GM12878 (cell line): ENCODE measurements around the gene DHX38. TPM values are rescaled to one million over a fixed set of nuclear protein-coding genes. Genes with fewer than 3 reads are reported as not detected.

Source experiments
- ATAC-seq: fragments of 200-7000 bp; cut with Tn5 transposase; 3 replicates; pipeline ENCODE4 v1.9.1; 2020; ENCODE audit warnings: mild to moderate bottlenecking, moderate library complexity
- BruUV-seq: library from RNA; stranded (reverse); fragments of 400-500 nt; replicated peaks from 2 replicates; lab custom pipeline; 2021; lab: Mats Ljungman, UMichigan
- CTCF ChIA-PET: fragments of 300-600 bp; sonication (Branson Sonifier 250); formaldehyde crosslinking; extraction: SDS; loops from one replicate; lab custom pipeline; 2021; ENCODE audit warnings: inconsistent platforms; lab: Yijun Ruan, JAX
- POLR2A ChIA-PET: fragments of 350-600 bp; formaldehyde crosslinking; extraction: SDS; loops from one replicate; lab custom pipeline; 2021; ENCODE audit warnings: inconsistent platforms; lab: Charles Lee
- RAD21 ChIA-PET: fragments of 300-600 bp; sonication (Branson Sonifier 250); formaldehyde crosslinking; loops from one replicate; lab custom pipeline; 2023; ENCODE audit warnings: antibody characterized with exemption; ENCODE audit not compliant: unreplicated experiment; lab: Charles Lee
- SMC1A ChIA-PET: fragments of 300-600 bp; sonication (Branson Sonifier 250); formaldehyde crosslinking; loops from one replicate; lab custom pipeline; 2023; ENCODE audit not compliant: unreplicated experiment, uncharacterized antibody; lab: Charles Lee
- DNase-seq: peaks from one replicate; pipeline ENCODE4 v3.0.0-alpha.2; 2011; ENCODE audit warnings: low read depth, low spot score
- FAIRE-seq: peaks from 3 replicates; lab custom pipeline; 2011; peaks lifted over from hg19 to GRCh38; lab: Jason Lieb, UNC
- H2AFZ ChIP-seq: 2 replicates; pipeline ENCODE4 v1.6.0; 2011; ENCODE audit warnings: low read depth, low read length, control low read depth; ENCODE audit not compliant: control insufficient read depth
- H3K27ac ChIP-seq: 2 replicates; pipeline ENCODE4 v1.5.1; 2011; ENCODE audit warnings: control low read depth; ENCODE audit not compliant: control insufficient read depth, insufficient read depth
- H3K27me3 ChIP-seq, 2 experiments: replicated peaks in 1 of 2; 2 replicates each; pipeline versions ENCODE4 v1.6.0 to v1.6.1; 2011; ENCODE audit warnings: low read length in 1 of 2; ENCODE audit not compliant: control insufficient read depth in 2 of 2, insufficient read depth in 2 of 2
- H3K36me3 ChIP-seq, 2 experiments: 2 replicates each; pipeline ENCODE4 v1.5.1; 2011; ENCODE audit warnings: low read length in 1 of 2; ENCODE audit not compliant: control insufficient read depth in 2 of 2, insufficient read depth in 2 of 2
- H3K4me1 ChIP-seq: 2 replicates; pipeline ENCODE4 v1.6.1; 2011; ENCODE audit warnings: mild to moderate bottlenecking, low read length, moderate library complexity, mixed read lengths; ENCODE audit not compliant: control insufficient read depth, insufficient read depth
- H3K4me2 ChIP-seq: 2 replicates; pipeline ENCODE4 v1.6.0; 2011; ENCODE audit warnings: control low read depth; ENCODE audit not compliant: control insufficient read depth, insufficient read depth
- H3K4me3 ChIP-seq: fragments of 200-600 bp; sonication (generic); 2 replicates; pipeline ENCODE4 v1.5.1; 2016
- H3K79me2 ChIP-seq: 2 replicates; pipeline ENCODE4 v1.6.0; 2011; ENCODE audit warnings: low read length; ENCODE audit not compliant: control insufficient read depth, insufficient read depth
- H3K9ac ChIP-seq: 2 replicates; pipeline ENCODE4 v1.8.0; 2011; ENCODE audit warnings: low read length, control low read depth, mixed read lengths; ENCODE audit not compliant: control insufficient read depth, insufficient read depth
- H3K9me3 ChIP-seq: replicated peaks from 3 replicates; pipeline ENCODE4 v1.5.1; 2011; ENCODE audit warnings: mild to moderate bottlenecking, low read length; ENCODE audit not compliant: control insufficient read depth, insufficient read depth
- H4K20me1 ChIP-seq: 2 replicates; pipeline ENCODE4 v1.6.0; 2011; ENCODE audit not compliant: control insufficient read depth, insufficient read depth
- CHD1 ChIP-seq: IDR thresholded peaks from 2 replicates; pipeline ENCODE4 v1.6.1; 2012; ENCODE audit warnings: low read depth, low read length, improper control_type of control experiment
- CTCF ChIP-seq, 3 experiments: IDR thresholded peaks in 2 of 3; conservative IDR thresholded peaks in 1 of 3; 2 replicates each; pipeline ENCODE4 v1.5.1; 2011; ENCODE audit warnings: low read depth in 3 of 3, low read length in 3 of 3, mild to moderate bottlenecking in 3 of 3, control low read depth in 2 of 3, moderate library complexity in 2 of 3, inconsistent platforms in 1 of 3, mixed read lengths in 1 of 3; ENCODE audit not compliant: control insufficient read depth in 2 of 3, insufficient read depth in 1 of 3; ENCODE audit errors: extremely low read depth in 1 of 3
- EED ChIP-seq: sonication (generic); IDR thresholded peaks from 2 replicates; pipeline ENCODE4 v1.6.1; 2016; ENCODE audit warnings: antibody characterized with exemption, low read depth
- HDGF ChIP-seq: fragments of 450-650 bp; IDR thresholded peaks from 2 replicates; pipeline ENCODE4 v1.6.1; 2016; ENCODE audit warnings: antibody characterized with exemption
- IKZF2 ChIP-seq, 2 experiments: fragments of 450-650 bp; IDR thresholded peaks; 2 replicates each; pipeline ENCODE4 v1.6.1; 2017; ENCODE audit warnings: mild to moderate bottlenecking in 2 of 2, moderate library complexity in 2 of 2
- MEF2B ChIP-seq: fragments of 450-650 bp; IDR thresholded peaks from 2 replicates; pipeline ENCODE4 v1.6.1; 2018; ENCODE audit warnings: mild to moderate bottlenecking, moderate library complexity; ENCODE audit not compliant: partially characterized antibody, poor library complexity, severe bottlenecking
- MTA3 ChIP-seq: IDR thresholded peaks from 2 replicates; pipeline ENCODE4 v1.6.1; 2012; ENCODE audit warnings: low read length, inconsistent platforms, borderline replicate concordance
- RAD21 ChIP-seq: IDR thresholded peaks from 2 replicates; pipeline ENCODE4 v1.6.1; 2011; ENCODE audit warnings: mild to moderate bottlenecking, low read depth, low read length, moderate library complexity; ENCODE audit not compliant: insufficient read depth
- RAD51 ChIP-seq: fragments of 450-650 bp; IDR thresholded peaks from 2 replicates; pipeline ENCODE4 v1.6.1; 2016; ENCODE audit warnings: moderate library complexity, mild to moderate bottlenecking, inconsistent platforms
- RFX5 ChIP-seq: IDR thresholded peaks from 2 replicates; pipeline ENCODE4 v1.6.1; 2011; ENCODE audit warnings: low read depth, low read length, improper control_type of control experiment
- RUNX3 ChIP-seq: IDR thresholded peaks from 2 replicates; pipeline ENCODE4 v1.6.1; 2012; ENCODE audit warnings: low read length, inconsistent platforms
- YBX1 ChIP-seq: fragments of 450-650 bp; IDR thresholded peaks from 2 replicates; pipeline ENCODE4 v1.6.1; 2016; ENCODE audit warnings: antibody characterized with exemption
- YY1 ChIP-seq: IDR thresholded peaks from 2 replicates; pipeline ENCODE4 v1.6.1; 2011; ENCODE audit warnings: low read depth, mild to moderate bottlenecking, low read length
- WGBS: methylation state at CpG from one replicate; pipeline ENCODE4 v1.1.6; 2016; ENCODE audit warnings: low lambda C conversion rate; ENCODE audit not compliant: insufficient replicate concordance, insufficient coverage; ENCODE audit errors: missing lambda C conversion rate; 5-methylcytosine and 5-hydroxymethylcytosine counted together
- in situ Hi-C: fragments of 300-500 bp; cut with MboI; formaldehyde crosslinking; loops from 9 replicates; pipeline ENCODE4 v1.14.3; 2018; ENCODE audit warnings: mixed read lengths
- intact Hi-C: fragments of 100-400 bp; cut with micrococcal nuclease; formaldehyde crosslinking; loops from one replicate; pipeline ENCODE4 v1.14.2; 2022; ENCODE audit not compliant: unreplicated experiment
- polyA plus RNA-seq, 11 experiments: library from polyadenylated mRNA; depleted of rRNA in 4 of 11; unstranded in 6 of 11; stranded (reverse) in 5 of 11; fragments of >200 nt; fragmentation: Nextera tagmentation in 4 of 11; fragmentation: Illumina TruSeq in 1 of 11; extraction: Ambion mirVana in 4 of 11; extraction: Trizol in 1 of 11; gene quantifications; 1 replicate in 1 of 11; 2 replicates in 10 of 11; pipeline versions ENCODE4 v1.2.1 to v1.2.3, GENCODE V29; 2011 to 2016; ENCODE audit warnings: inconsistent platforms in 2 of 11, missing spikeins in 2 of 11, low read depth in 1 of 11
- total RNA-seq, 4 experiments: library from RNA; depleted of rRNA in 3 of 4; stranded (reverse); fragments of >200 nt in 3 of 4; fragmentation: Illumina TruSeq in 1 of 4; extraction: Trizol in 1 of 4; gene quantifications; 2 replicates each; pipeline versions ENCODE4 v1.2.1 to v1.2.3, GENCODE V29; 2013 to 2021
- TF ChIP-seq, protein P1 (sequence below): fragments of 450-650 bp; IDR thresholded peaks from 2 replicates; pipeline ENCODE4 v1.6.1; 2017; ENCODE audit warnings: mild to moderate bottlenecking, low read depth, inconsistent platforms; ENCODE audit not compliant: poor library complexity, severe bottlenecking

DHX38 gene
- total and polyA plus RNA-seq, 10 of the 15 experiments (the other 5 are each of a cell fraction or from before 2014, with no cell fraction given), result 2.1 to 67.8 (median 43.2) TPM

DNA sequence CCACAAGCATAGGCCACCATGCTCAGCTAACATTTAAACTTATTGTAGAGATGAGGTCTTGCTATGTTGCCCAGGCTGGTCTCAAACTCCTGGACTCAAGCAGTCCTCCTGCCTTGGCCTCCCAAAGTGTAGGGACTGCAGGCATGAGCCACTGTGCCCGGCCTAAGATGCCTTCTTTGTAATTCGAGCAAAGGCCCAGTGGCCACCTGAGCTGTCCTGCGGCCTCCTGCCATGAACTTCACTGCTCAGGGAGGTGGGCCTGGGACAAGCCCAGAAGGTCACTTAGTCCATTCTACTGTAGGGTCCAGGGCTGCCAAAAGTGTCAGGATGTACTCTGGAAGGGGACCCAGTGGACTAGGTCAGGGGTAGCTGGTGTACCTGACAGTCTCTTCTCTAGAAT, 30.5 kb downstream of the DHX38 start (continued):
- TF ChIP-seq, protein P1, sequence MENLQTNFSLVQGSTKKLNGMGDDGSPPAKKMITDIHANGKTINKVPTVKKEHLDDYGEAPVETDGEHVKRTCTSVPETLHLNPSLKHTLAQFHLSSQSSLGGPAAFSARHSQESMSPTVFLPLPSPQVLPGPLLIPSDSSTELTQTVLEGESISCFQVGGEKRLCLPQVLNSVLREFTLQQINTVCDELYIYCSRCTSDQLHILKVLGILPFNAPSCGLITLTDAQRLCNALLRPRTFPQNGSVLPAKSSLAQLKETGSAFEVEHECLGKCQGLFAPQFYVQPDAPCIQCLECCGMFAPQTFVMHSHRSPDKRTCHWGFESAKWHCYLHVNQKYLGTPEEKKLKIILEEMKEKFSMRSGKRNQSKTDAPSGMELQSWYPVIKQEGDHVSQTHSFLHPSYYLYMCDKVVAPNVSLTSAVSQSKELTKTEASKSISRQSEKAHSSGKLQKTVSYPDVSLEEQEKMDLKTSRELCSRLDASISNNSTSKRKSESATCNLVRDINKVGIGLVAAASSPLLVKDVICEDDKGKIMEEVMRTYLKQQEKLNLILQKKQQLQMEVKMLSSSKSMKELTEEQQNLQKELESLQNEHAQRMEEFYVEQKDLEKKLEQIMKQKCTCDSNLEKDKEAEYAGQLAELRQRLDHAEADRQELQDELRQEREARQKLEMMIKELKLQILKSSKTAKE, result no peak
- TF ChIP-seq, all 136 proteins: peak for 0

- ChIA-PET POLR2A (interaction anchor here (1.1 kb wide), 1 partner anchor 32 kb away, joined by 5 read pairs; no protein-coding TSS in a partner anchor), SMC1A (interaction anchor here (0.8 to 4.9 kb wide), 13 partner anchors 264 to 1754 kb away, joined by 3 to 38 read pairs (median 4); no protein-coding TSS in a partner anchor), CTCF (interaction anchor here (0.6 to 4.5 kb wide), 45 partner anchors 9 to 1753 kb away, joined by 3 to 92 read pairs (median 4); partner anchors contain the start of gene PMFBP1), RAD21 (interaction anchor here (1.0 to 1.6 kb wide), 10 partner anchors 25 to 1753 kb away, joined by 3 to 24 read pairs (median 4); no protein-coding TSS in a partner anchor)
- Histone ChIP-seq H3K9ac (no peak overlapping the region), H3K36me3 (no peaks in the 10 kb centered on the region), H4K20me1 (no peaks in the 10 kb centered on the region), H3K4me3 (no peak overlapping the region), H3K4me1 (no peaks in the 10 kb centered on the region; the same call in 1 of the 2 replicates), H3K79me2 (no peaks in the 10 kb centered on the region), H3K4me2 (no peak overlapping the region), H3K9me3 (no peaks in the 10 kb centered on the region), H2AFZ (peak overlapping the region; percentile 60), H3K27ac (no peak overlapping the region), H3K27me3 (no peaks in the 10 kb centered on the region)
- BruUV-seq, result no TSS peak
- FAIRE-seq (peak; percentile 70), DNase-seq (peak; percentile 26), ATAC-seq (peak; percentile 95)
- intact Hi-C loops, result loop anchor here (1.0 to 10.0 kb wide), 4 partner anchors 120 to 1407 kb away; no protein-coding TSS in a partner anchor
- in situ Hi-C loops, result loop anchor here (5.0 to 10.0 kb wide), 2 partner anchors 337 to 1830 kb away; no protein-coding TSS in a partner anchor
- 26% methylated on average over 13 of the region's 13 CpGs for WGBS
- TF ChIP-seq RFX5 (no peak), EED (0 out of 2 replicates have a peak, but pooled peaks have one; percentile 39), MEF2B (no peak), YY1 (peak; percentile 23; the same call in 1 of the 2 replicates), IKZF2 (IDR thresholded peaks at IDR 0.05) (0 out of 4 replicates have a peak, but pooled peaks of 1 of the 2 experiments have one; percentile 19), CHD1 (no peak), RAD21 (peak; percentile 93), RAD51 (peak; percentile 44; the same call in 1 of the 2 replicates), RUNX3 (peak; percentile 57), YBX1 (no peak), CTCF (IDR thresholded peaks at IDR 0.05 in 2 of 3, conservative IDR thresholded peaks at IDR 0.05 in 1 of 3; ENCODE audit: control insufficient read depth in 2 of 3, extremely low read depth in 1 of 3, insufficient read depth in 1 of 3, low read depth in 3 of 3, low read length in 3 of 3) (peak; percentile 76 to 92 (median 82); a peak in 5 of 6 replicates), HDGF (0 out of 2 replicates have a peak, but pooled peaks have one; percentile 31), MTA3 (no peak)
- TF ChIP-seq, protein P1, result no peak
Measured at GRCh38 chr16:72124761-72125634, 31.4 kb downstream of the DHX38 start.
